Right atrium auricular region (tissue), 2 donors: ENCODE data around the gene LILRB3. TPM values are rescaled to one million over a fixed set of nuclear protein-coding genes. Genes with fewer than 3 reads are reported as not detected.
"Not testable (repeated sequence)": the region's sequence is repeated elsewhere in the genome, so short reads cannot be mapped to it uniquely, and the experiment has no call there.

Experiments
- DNase-seq: peaks from one replicate; pipeline ENCODE4 v3.0.0-alpha.2; 2019; ENCODE audit warnings: low spot score
- H3K27ac ChIP-seq, 2 donors: fragments of 200-600 bp; sonication (generic); 1 replicate in 1 of 2; 2 replicates in 1 of 2; pipeline ENCODE4 v1.5.1; 2016 to 2019
- H3K27me3 ChIP-seq, 2 donors: fragments of 200-600 bp; sonication (generic); one replicate each; pipeline versions ENCODE4 v1.5.1 to v1.6.0; 2017 to 2019
- H3K36me3 ChIP-seq: fragments of 200-600 bp; sonication (generic); one replicate; pipeline ENCODE4 v1.5.1; 2016
- H3K4me1 ChIP-seq, 2 donors: fragments of 200-600 bp; sonication (generic); one replicate each; pipeline versions ENCODE4 v1.5.1 to v1.6.0; 2017 to 2019
- H3K4me3 ChIP-seq, 2 donors: fragments of 200-600 bp; sonication (generic); 1 replicate in 1 of 2; 2 replicates in 1 of 2; pipeline ENCODE4 v1.5.1; 2017 to 2019; ENCODE audit warnings: mild to moderate bottlenecking in 1 of 2, moderate library complexity in 1 of 2
- H3K9me3 ChIP-seq, 2 donors: fragments of 200-600 bp; sonication (generic); one replicate each; pipeline ENCODE4 v1.5.1; 2019
- CTCF ChIP-seq, 2 donors: fragments of 200-600 bp; sonication (generic); IDR thresholded peaks; one replicate each; pipeline ENCODE4 v1.5.1; 2019; ENCODE audit warnings: antibody characterized with exemption in 2 of 2
- total RNA-seq, 2 donors: library from RNA; depleted of rRNA; stranded (reverse); fragments of >200 nt; gene quantifications; one replicate each; pipeline ENCODE4 v1.1.0, GENCODE V29; 2016

LILRB3 gene
- 1 to 10 TPM; 2.0 to 8.8 TPM for total RNA-seq

- DNase-seq, H3K4me3 ChIP-seq, H3K27me3 ChIP-seq, H3K4me1 ChIP-seq, H3K27ac ChIP-seq, H3K9me3 ChIP-seq: not testable (repeated sequence)
- H3K36me3 ChIP-seq, result peaks cover 12% of the 10 kb centered on the region
These were observed at the start of gene LILRB3 for GRCh38 chr19:54222474-54223276. Gene LILRB3, minus strand, starts transcription at chr19:54223007. Its CDS starts 31 bp downstream, at chr19:54222976.

DNA sequence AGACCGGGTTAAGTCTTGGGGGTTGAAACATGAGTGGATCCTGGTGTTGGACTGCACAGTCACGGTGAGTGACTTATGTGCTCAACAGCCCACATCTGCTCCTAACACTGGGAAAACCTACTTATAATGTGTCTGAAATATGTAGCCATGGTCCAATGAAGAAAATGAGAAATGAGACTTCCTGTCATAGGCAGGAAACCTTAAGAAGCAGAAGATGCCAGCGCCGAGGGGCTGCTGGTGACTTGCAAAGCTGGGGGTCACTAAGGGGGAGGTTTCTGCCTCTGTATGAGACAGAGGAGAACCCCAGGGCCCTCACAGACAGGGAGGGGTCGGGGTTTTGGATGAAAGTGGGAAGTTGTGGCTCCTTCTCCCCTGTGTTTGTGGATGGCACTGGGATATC, 49.4 kb upstream of the LILRB3 start:
- H3K27ac ChIP-seq, H3K27me3 ChIP-seq, H3K9me3 ChIP-seq, H3K4me3 ChIP-seq, H3K36me3 ChIP-seq, H3K4me1 ChIP-seq: not testable (repeated sequence)
- DNase-seq, result peak; percentile 51

GRCh38 chr19:54271587-54271986, 48.8 kb upstream of the LILRB3 start:
- H3K27ac ChIP-seq, H3K27me3 ChIP-seq, H3K4me3 ChIP-seq, H3K9me3 ChIP-seq, H3K4me1 ChIP-seq, H3K36me3 ChIP-seq: not testable (repeated sequence)
- DNase-seq, result peak; percentile 56

DNA sequence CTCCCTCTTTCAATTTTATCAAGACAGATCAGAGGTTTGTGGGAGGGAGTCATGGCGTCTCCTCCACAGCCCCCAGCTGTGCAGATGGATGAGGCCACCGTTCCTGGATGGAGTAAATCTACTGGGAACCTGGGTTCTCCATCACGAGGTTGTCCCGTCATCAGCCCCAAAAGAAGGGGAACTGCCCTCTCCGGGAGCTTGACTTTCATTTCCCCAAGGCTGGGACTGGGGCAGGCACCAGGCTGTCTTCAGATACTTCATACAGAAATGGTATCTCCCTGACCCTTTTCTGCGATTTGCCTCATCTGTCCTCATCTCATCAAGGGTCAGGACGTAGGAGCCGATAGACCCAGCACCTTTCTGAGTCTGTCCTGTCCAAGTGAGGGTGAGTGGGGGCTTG, 48.3 kb upstream of the LILRB3 start:
- peak; percentile 64 for DNase-seq
- Histone ChIP-seq H3K4me3 (no peak overlapping the region), H3K4me1 (no peaks in the 10 kb centered on the region), H3K27ac (no peak overlapping the region), H3K27me3 (no peaks in the 10 kb centered on the region), H3K36me3 (no peaks in the 10 kb centered on the region), H3K9me3 (no peaks in the 10 kb centered on the region)
- TF ChIP-seq CTCF (IDR thresholded peaks at IDR 0.05), result no peak

DNA sequence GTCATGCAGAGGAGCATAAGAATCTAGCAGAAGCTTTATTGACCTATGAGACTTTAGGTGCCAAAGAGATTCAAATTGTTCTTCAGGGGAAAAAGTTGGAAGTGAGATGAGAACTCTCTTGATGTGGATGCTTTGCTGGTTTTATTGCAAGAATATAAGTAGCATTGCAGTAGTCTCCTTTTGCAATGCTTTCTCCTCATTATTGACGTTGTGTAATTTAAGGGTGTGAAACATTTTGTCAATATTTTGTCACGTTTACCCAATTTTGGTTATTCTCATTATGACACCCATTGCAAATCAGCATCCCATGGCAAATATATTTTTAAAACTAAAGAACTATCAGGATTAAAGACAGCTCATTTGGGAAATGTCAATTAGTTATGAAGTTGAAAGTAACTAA, 46.1 kb upstream of the LILRB3 start:
- no peak for DNase-seq
- no peak overlapping the region for H3K27ac ChIP-seq
- H3K4me1 ChIP-seq, result no peaks in the 10 kb centered on the region
- no peak for TF ChIP-seq CTCF (IDR thresholded peaks at IDR 0.05)
- no peak overlapping the region for H3K4me3 ChIP-seq
- H3K27me3 ChIP-seq, result no peaks in the 10 kb centered on the region
- no peaks in the 10 kb centered on the region for H3K36me3 ChIP-seq
- H3K9me3 ChIP-seq, result no peaks in the 10 kb centered on the region

DNA sequence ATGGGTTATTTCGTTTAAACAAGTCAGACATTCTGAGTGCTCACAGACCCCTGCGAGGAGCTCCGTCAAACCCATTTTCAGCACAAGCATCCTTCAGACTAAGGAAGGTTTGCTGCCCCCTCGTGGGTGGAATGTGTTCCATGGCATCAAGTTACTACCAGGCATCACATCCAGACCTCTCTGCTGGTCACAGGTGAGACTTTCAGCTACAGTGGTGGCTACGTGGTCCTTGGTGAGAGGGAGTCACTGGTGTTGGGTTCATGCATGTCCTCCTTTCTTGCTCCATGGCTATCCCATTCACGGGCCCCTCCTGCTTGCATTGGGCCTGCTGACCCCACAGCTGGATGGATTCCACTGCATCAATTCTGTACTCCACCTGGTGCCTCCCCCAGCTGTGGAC, 43.3 kb upstream of the LILRB3 start:
- DNase-seq, result peak; percentile 68
- TF ChIP-seq CTCF (IDR thresholded peaks at IDR 0.05), result peak; percentile 52 to 70
- H3K27me3 ChIP-seq, result no peaks in the 10 kb centered on the region

DNA sequence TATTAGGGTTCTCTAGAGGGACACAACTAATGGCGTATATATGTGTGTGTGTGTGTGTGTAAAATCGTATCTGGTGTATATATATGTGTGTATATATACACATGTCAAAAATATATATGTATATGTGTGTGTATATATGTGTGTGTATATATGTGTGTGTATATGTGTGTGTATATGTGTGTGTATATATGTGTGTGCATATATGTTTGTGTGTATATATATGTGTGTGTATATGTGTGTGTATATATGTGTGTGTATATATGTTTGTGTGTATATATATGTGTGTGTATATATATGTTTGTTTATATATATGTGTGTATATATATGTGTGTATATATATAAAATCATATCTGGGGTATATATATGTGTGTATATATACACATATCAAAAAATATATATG, 39.7 kb upstream of the LILRB3 start:
- no peaks in the 10 kb centered on the region for H3K9me3 ChIP-seq
- TF ChIP-seq CTCF (IDR thresholded peaks at IDR 0.05), result no peak
- H3K36me3 ChIP-seq, result no peaks in the 10 kb centered on the region
- H3K4me1 ChIP-seq, result no peaks in the 10 kb centered on the region
- no peaks in the 10 kb centered on the region for H3K27me3 ChIP-seq
- H3K27ac ChIP-seq, result no peak overlapping the region
- H3K4me3 ChIP-seq, result no peak overlapping the region
- DNase-seq, result no peak

More for the DNA sequence above, 43.3 kb upstream of the LILRB3 start:
- no peak overlapping the region for H3K27ac ChIP-seq
- no peaks in the 10 kb centered on the region for H3K4me1 ChIP-seq
- H3K36me3 ChIP-seq, result no peaks in the 10 kb centered on the region
- H3K9me3 ChIP-seq, result no peaks in the 10 kb centered on the region
- H3K4me3 ChIP-seq, result no peak overlapping the region
